LNCAP (cell line): ENCODE results near the gene CAMKK2.

Experiments
- TF ChIP-seq, protein P1 (sequence below): fragments of 450-650 bp; IDR thresholded peaks from 2 replicates; pipeline ENCODE4 v1.5.1; 2017; ENCODE audit warnings: mild to moderate bottlenecking

The CAMKK2 gene

DNA sequence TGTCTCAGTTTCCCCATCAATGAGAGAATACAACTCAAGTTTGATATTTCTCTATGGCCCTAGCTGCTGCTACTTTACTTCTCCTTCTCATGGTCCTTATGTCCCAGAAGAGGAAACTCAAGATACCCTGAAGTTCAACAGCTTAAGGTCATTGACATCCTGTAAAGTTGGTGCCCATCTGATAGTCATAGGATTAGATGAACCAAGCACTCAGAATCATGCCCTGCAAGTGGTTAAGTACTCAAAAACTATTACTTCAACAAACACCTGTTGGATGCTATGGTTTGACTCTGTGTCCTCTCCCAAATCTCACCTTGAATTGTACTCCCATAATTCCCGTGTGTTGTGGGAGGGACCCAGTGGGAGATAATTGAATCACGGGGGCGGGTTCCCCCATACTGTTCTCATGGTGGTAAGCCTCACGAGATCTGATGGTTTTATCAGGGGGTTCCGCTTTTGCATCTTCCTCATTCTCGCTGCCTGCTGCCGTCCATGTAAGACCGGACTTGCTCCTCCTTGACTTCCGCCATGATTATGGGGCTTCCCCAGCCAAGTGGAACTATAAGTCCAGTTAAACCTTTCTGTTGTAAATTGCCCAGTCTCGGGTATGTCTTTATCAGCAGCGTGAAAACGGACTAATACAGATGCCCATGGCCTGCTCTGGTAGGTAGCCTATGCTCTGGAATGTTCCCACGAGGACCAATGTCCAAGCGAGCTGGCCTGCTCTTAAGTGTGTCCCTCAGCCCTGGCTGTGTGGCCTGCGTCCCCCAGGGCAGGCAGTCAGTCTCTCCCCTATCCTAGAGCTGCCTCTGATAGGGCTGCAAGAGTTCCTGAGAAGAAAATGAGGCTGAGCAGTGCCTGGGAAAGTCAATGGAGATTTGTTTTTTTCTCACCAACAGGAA is 18.1 kb downstream of the CAMKK2 start:
- TF ChIP-seq, protein P1, sequence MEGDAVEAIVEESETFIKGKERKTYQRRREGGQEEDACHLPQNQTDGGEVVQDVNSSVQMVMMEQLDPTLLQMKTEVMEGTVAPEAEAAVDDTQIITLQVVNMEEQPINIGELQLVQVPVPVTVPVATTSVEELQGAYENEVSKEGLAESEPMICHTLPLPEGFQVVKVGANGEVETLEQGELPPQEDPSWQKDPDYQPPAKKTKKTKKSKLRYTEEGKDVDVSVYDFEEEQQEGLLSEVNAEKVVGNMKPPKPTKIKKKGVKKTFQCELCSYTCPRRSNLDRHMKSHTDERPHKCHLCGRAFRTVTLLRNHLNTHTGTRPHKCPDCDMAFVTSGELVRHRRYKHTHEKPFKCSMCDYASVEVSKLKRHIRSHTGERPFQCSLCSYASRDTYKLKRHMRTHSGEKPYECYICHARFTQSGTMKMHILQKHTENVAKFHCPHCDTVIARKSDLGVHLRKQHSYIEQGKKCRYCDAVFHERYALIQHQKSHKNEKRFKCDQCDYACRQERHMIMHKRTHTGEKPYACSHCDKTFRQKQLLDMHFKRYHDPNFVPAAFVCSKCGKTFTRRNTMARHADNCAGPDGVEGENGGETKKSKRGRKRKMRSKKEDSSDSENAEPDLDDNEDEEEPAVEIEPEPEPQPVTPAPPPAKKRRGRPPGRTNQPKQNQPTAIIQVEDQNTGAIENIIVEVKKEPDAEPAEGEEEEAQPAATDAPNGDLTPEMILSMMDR, result no peak

DNA sequence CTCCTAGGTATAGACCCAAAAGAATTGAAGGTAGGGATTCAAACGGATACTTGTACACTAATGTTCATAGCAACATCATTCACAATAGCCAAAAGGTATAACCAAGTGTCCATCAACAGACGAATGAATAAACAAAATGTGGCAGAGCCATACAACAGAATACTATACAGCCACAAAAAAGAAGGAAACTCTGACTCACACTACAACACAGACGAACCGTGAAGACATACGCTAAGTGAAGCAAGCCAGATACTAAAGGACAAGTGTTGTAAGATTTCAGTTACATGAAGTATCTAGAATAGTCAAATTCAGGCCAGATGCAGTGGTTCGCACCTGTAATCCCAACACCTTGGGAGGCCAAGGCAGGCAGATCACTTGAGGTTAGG is 19.1 kb downstream of the CAMKK2 start:
- TF ChIP-seq, protein P1, result no peak

DNA sequence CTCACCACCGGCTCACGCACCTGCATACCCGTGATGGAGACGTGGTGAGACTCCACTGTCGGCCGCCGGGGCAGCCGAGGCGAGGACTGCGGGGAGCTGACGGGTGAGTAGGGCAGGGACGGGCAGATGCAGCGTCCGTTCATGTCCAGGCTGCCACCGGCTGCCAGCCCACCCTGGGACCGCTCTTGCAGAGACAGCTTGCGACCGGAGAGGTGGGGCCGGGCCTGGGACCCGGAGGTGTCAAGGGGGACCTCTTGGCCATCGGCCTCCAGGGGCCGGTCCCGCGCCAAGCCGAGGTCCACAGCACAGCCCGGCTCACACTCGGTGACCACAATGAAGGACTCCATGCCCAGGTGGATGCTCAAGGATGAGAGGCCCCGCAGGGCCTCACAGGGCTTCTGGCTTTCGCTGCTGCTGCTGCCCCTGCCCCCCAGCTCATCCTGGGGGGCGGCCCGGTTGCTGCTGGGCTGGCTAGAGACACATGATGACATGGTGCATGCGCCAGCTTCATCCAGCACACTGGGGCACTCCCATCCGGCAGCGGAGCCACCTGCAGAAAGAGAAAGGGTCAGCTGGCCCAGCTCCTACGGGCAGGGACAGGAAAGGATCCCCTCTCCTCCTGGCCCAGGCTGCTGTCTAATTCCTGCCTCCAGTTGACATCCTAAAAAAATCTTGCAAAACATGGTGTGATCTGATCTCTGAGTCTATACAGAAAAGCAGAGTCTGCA is 22.3 kb downstream of the CAMKK2 start:
- TF ChIP-seq, protein P1, result no peak

DNA sequence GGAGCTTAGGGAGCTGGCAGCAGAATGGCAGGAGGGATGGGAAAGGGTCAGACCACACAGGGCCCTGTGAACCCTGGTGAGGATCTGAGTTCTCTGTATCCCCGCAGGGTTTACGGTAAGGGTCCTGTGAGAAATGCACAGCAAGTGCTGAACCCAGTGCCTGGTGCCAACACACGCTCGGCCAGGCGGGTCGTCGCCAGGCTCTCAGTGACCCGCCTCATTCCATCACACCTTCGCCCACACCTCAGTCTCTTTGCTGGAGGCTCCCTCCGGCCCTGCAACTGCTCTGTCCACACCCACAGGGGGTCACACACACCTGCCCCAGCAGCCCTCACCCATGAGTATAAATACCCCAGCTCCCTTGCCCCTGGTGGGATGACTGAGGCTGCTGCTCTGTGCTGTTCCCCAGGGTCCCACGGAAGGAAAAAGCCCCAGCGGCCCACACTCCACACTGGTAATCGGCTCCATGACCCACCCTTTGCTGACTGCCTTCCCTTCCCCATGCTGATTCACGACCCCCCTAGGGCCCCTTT is 23.1 kb downstream of the CAMKK2 start:
- TF ChIP-seq, protein P1, result no peak

DNA sequence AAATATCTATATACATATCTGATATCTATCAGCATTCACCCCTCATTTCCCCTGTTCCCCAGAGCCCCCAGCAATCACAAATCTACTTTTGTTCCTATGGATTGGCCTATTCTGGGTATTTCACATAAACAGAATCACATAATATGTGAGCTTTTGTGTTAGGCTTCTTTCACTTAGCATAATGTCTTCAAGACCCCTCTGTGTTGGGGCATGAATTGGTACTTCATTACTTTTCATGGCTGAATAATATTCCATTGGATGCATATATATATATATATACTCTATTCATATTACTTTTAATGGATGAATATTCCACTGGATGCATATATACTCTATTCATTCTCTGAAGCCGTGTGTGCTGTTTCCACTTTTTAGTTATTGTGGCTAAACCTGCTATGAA is 28.7 kb downstream of the CAMKK2 start:
- TF ChIP-seq, protein P1, result no peak

DNA sequence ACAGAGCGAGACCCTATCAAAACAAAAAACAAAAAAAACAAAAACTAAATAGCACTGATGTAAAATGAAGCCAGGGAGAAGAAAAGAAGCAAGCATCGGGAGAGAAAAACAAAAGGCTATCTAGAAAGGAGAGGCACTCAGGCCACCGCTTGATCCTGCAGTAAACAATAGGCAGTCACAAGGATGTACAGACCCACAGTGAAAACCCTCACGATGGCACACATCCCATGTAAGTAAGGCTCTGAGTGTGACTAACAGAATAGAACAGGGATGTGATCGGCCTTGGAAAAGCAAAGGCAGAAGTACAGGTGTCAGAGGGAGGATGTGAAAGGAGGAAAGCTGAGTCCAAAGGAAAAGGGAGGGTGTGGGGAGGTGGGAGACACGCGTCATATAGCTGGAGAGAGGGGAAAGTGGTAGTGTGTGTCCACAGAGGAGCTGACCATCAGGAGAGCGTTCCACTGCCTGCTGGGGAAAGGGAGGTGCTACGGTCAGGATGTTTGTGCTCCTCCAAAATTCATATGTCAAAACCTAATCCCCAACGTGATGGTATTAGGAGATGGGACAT is 31.5 kb downstream of the CAMKK2 start:
- TF ChIP-seq, protein P1, result no peak

DNA sequence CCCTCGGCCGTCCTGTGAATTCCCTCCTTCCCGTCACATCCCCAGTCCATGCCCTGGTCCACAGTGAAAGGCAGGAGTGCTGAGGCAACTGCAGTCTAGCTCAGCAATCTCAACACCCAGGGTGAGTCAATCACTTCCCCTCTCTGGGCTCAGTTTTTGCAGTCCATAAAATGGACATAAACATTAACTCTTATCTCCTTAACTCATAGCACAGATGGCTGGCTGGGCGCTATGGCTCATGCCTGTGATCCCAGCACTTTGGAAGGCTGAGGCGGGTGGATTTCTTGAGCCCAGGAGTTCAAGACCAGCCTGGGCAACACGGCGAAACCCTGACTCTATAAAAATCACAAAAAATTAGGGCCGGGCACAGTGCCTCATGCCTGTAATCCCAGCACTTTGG is 32.4 kb downstream of the CAMKK2 start:
- TF ChIP-seq, protein P1, result no peak
